ENCODE results near the gene ANKRD44. TPM values are rescaled to one million over a fixed set of nuclear protein-coding genes. Genes with fewer than 3 reads are reported as not detected.

Gene ANKRD44
- total RNA-seq, 1 experiment from 2014 or later, result 7.1 TPM

GRCh38 chr2:197204519-197205250 is 105.9 kb downstream of the ANKRD44 start:
- H3K4me1 Mint-ChIP-seq (ENCODE audit: low read depth, unreplicated experiment), result peaks cover 32% of the 10 kb centered on the region
- no peak overlapping the region for H3K4me3 Mint-ChIP-seq (ENCODE audit: low read depth, unreplicated experiment)
- H3K27ac Mint-ChIP-seq (ENCODE audit: unreplicated experiment), result no peak overlapping the region
- DNase-seq, result no peak
- no TSS peak for BruUV-seq (replicated peaks)
- TF ChIP-seq, protein P1, sequence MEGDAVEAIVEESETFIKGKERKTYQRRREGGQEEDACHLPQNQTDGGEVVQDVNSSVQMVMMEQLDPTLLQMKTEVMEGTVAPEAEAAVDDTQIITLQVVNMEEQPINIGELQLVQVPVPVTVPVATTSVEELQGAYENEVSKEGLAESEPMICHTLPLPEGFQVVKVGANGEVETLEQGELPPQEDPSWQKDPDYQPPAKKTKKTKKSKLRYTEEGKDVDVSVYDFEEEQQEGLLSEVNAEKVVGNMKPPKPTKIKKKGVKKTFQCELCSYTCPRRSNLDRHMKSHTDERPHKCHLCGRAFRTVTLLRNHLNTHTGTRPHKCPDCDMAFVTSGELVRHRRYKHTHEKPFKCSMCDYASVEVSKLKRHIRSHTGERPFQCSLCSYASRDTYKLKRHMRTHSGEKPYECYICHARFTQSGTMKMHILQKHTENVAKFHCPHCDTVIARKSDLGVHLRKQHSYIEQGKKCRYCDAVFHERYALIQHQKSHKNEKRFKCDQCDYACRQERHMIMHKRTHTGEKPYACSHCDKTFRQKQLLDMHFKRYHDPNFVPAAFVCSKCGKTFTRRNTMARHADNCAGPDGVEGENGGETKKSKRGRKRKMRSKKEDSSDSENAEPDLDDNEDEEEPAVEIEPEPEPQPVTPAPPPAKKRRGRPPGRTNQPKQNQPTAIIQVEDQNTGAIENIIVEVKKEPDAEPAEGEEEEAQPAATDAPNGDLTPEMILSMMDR (IDR thresholded peaks at IDR 0.05; ENCODE audit: unreplicated experiment), result no peak
- CTCF ChIA-PET, result no interaction called here
- intact Hi-C loops (cut with micrococcal nuclease; ENCODE audit: unreplicated experiment), result loop anchor here (5.0 kb wide), 1 partner anchor 108 kb away; the partner anchor contains the start of gene ANKRD44
- no peaks in the 10 kb centered on the region for H3K9me3 Mint-ChIP-seq (ENCODE audit: low read depth, unreplicated experiment)
- H3K27me3 Mint-ChIP-seq (ENCODE audit: unreplicated experiment), result no peaks in the 10 kb centered on the region
- no peaks in the 10 kb centered on the region for H3K36me3 Mint-ChIP-seq (ENCODE audit: insufficient read depth, unreplicated experiment)

DNA sequence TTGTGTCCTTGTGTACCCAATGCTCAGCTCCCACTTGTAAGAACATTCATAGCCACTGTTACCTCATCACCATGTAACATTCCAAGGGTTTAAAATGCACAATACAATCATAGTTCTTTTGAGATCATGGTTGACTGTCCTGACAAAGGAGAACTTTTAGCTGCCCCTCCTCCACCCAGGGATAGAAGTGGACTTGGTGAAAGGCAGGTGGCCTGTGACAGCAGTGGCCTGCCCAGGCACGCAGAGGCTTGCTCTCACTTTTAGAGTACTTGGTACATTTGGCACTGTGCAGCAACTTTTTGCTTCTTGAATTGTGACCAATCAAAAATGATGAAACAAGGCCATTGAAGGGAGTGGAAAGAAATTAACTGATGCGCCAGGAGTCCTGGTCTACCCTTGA is 108.7 kb downstream of the ANKRD44 start:
- Mint-ChIP-seq H3K27ac (ENCODE audit: unreplicated experiment) (no peak overlapping the region), H3K27me3 (ENCODE audit: unreplicated experiment) (no peaks in the 10 kb centered on the region), H3K36me3 (ENCODE audit: insufficient read depth, unreplicated experiment) (no peaks in the 10 kb centered on the region), H3K9me3 (ENCODE audit: low read depth, unreplicated experiment) (no peaks in the 10 kb centered on the region), H3K4me3 (ENCODE audit: low read depth, unreplicated experiment) (no peak overlapping the region), H3K4me1 (ENCODE audit: low read depth, unreplicated experiment) (peaks cover 17% of the 10 kb centered on the region)
- intact Hi-C loops (cut with micrococcal nuclease; ENCODE audit: unreplicated experiment), result no loop called here
- no TSS peak for BruUV-seq (replicated peaks)
- TF ChIP-seq, protein P1 (IDR thresholded peaks at IDR 0.05; ENCODE audit: unreplicated experiment), result no peak
- no peak for DNase-seq
- CTCF ChIA-PET, result interaction anchor here (0.6 kb wide), 2 partner anchors 106 to 1560 kb away, joined by 4 to 8 read pairs; no protein-coding TSS in a partner anchor

GRCh38 chr2:197200762-197201058 is 109.9 kb downstream of the ANKRD44 start:
- Mint-ChIP-seq H3K27ac (ENCODE audit: unreplicated experiment) (no peak overlapping the region), H3K4me1 (ENCODE audit: low read depth, unreplicated experiment) (peaks cover 15% of the 10 kb centered on the region), H3K36me3 (ENCODE audit: insufficient read depth, unreplicated experiment) (no peaks in the 10 kb centered on the region), H3K9me3 (ENCODE audit: low read depth, unreplicated experiment) (no peaks in the 10 kb centered on the region), H3K27me3 (ENCODE audit: unreplicated experiment) (no peaks in the 10 kb centered on the region), H3K4me3 (ENCODE audit: low read depth, unreplicated experiment) (no peak overlapping the region)
- BruUV-seq (replicated peaks), result no TSS peak
- TF ChIP-seq, protein P1 (IDR thresholded peaks at IDR 0.05; ENCODE audit: unreplicated experiment), result no peak
- no peak for DNase-seq
- CTCF ChIA-PET, result no interaction called here
- intact Hi-C loops (cut with micrococcal nuclease; ENCODE audit: unreplicated experiment), result no loop called here

DNA sequence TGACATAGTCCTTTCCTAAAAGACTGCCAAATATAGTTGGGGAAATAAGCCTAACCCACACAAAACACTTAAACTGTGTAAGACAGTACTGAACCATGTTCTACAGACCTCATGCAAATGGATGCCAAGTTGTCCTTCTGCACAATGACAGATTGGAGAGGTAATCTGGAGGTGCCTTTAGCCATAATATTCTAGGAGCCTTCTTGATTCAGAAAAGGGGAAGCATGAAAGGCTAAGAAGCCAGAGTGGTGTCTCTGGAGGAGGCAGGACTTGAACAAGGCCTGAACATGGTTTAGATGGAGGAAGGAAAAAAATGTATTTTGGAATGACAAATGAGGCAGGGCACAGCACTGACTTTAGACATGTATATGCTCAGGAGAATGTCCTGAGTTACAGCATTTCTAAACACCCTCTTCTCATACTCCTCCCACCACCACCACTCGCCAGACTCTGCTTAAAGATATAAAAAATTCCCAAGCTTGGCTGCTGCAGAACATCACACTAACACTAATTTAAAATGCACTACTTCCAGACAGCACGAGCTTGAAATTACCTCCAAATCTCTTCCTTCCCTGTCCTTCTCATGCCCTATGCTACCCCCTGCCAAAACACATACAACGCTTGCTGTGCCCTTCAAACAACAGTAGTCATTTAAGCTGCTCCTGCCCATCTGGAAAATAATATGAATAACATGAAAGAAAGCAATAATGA is 110.4 kb downstream of the ANKRD44 start:
- H3K9me3 Mint-ChIP-seq (ENCODE audit: low read depth, unreplicated experiment), result no peaks in the 10 kb centered on the region
- no peak overlapping the region for H3K4me3 Mint-ChIP-seq (ENCODE audit: low read depth, unreplicated experiment)
- no peak for DNase-seq
- CTCF ChIA-PET, result no interaction called here
- H3K4me1 Mint-ChIP-seq (ENCODE audit: low read depth, unreplicated experiment), result peaks cover 9% of the 10 kb centered on the region
- intact Hi-C loops (cut with micrococcal nuclease; ENCODE audit: unreplicated experiment), result no loop called here
- H3K27ac Mint-ChIP-seq (ENCODE audit: unreplicated experiment), result no peak overlapping the region
- H3K36me3 Mint-ChIP-seq (ENCODE audit: insufficient read depth, unreplicated experiment), result no peaks in the 10 kb centered on the region
- no TSS peak for BruUV-seq (replicated peaks)
- H3K27me3 Mint-ChIP-seq (ENCODE audit: unreplicated experiment), result no peaks in the 10 kb centered on the region
- TF ChIP-seq, protein P1 (IDR thresholded peaks at IDR 0.05; ENCODE audit: unreplicated experiment), result no peak

All from Calu3 (cell line).